HTERT RPE-1 (cell line): ENCODE measurements around the gene MYO6.

Experiments used
- in situ Hi-C: fragments of 300-500 bp; cut with MboI; formaldehyde crosslinking; loops from 4 replicates; pipeline ENCODE4 v1.14.3; 2020; ENCODE audit warnings: low sequenced_read_pairs

Gene MYO6

DNA sequence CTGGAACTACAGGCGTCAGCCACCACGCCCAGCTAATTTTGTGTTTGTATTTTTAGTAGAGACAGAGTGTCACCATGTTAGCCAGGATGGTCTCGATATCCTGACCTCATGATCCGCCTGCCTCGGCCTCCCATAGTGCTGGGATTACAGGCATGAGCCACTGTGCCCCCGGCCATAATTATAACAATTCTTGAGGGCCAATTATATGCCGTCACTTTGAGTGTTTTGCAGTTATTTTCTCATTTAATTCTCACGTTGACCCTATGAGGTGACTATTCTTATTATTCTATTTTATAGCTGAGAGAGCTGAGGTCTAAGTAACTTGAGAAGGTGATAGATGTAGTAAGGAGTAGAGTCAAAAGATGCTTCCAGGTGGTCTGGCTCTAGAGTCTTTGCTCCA, 13.0 kb downstream of the MYO6 start:
- in situ Hi-C loops = no loop called here

DNA sequence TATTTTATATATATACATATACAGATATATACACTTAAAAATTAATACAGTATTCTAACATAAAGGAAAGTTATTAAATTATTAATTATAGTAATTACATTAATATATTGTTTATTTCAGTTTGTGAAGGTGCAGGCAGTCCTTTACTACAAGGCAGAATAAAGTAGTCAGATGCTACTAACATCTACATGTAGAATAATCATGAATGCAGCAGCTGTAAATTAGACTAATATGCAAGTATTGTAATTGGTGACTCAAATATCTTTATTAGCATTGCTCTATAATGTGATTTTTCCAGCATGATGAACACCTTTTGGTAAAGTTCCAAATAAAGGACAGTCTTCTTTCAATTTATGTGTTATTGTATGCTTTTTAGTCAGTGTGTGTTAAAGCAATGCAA, 17.3 kb downstream of the MYO6 start:
- in situ Hi-C loops = no loop called here

DNA sequence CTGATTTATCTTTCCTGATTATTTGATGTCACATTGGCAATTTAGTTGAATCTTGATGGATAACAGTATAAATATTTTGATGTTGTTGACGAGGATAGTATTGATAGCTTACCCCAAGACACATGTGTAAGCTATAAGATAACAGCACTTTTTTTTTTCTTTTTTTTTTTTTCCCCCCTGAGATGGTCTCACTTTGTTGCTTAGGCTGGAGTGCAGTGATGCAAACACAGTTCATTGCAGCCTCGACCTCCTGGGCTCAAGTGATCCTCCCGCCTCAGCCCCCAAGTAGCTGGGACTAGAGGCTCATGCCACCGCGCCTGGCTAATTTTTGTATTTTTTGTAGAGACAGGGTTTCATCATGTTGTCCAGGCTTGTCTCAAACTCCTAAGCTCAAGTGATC, 21.8 kb downstream of the MYO6 start:
- in situ Hi-C loops = no loop called here

DNA sequence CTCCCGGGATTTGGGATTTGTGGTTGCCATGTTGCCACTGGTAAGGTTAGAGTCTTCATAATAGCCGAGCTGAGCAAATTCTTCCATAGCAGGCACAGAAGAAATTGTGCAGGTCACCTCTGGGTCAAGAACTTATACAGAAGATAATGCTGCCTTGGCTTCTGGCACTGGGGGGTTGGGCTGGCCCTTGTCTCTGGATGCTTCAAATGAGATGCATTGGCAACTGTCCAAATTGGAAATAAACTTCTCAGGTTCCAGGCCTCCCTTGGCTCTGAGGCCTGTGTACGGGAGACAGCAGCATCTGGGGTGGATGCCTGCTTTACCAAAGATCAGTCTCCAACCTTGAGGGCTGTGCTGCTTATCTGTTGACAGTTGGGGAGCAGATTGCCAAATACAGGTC, 26.2 kb downstream of the MYO6 start:
- in situ Hi-C loops = no loop called here

DNA sequence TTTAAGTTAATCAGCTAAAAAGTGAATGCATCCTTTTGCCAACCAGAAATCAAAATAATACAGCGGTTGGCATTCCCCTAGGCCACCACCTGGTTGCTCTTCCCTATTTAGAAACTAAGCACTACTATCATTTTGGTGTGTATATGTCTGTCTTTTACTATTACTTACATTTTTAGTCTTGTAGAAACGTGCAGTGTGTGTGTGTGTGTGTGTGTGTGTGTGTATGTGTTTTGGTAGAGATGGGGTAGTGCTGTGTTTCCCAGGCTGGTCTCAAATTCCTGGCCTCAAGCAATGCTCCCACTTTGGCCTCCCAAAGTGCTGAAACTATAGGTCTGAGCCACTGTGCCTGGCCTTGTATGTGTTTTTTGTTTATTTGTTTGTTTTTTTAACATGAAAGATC, 27.4 kb downstream of the MYO6 start:
- in situ Hi-C loops = no loop called here

DNA sequence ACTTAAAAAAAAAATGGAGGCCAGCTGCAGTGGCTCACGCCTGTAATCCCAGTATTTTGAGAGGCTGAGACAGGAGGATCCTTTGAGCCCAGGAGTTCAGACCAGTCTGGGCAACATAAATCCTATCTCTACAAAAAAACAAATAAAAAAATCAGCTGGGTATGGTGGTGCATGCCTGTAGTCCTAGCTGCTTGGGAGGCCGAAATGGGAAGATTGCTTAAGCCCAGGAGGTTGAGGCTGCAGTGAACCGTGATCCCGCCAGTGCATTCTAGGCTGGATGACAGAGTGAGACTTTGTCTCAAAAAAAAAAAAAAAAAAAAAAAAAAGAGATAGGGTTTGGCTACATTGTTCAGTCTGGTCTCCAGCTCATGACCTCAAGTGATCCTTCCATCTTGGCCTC, 29.7 kb downstream of the MYO6 start:
- in situ Hi-C loops = no loop called here

DNA sequence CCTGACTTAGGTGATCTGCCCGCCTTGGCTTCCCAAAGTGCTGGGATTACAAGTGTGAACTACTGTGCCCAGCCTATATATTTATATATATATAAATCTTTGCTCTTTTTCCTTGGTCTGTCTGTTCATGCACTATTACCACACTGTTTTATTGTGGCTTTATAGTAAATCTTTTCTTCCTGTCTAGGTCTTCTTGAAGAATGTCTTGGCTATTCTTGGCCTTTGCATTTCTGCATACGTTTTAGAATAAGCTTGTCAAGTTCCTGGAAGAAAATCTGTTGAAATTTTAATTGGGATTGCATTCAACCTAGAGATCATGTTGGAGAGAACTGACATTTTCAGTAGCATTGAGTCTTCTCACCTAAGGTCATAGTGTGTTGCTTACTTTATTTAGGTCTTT, 37.1 kb downstream of the MYO6 start:
- in situ Hi-C loops = no loop called here

DNA sequence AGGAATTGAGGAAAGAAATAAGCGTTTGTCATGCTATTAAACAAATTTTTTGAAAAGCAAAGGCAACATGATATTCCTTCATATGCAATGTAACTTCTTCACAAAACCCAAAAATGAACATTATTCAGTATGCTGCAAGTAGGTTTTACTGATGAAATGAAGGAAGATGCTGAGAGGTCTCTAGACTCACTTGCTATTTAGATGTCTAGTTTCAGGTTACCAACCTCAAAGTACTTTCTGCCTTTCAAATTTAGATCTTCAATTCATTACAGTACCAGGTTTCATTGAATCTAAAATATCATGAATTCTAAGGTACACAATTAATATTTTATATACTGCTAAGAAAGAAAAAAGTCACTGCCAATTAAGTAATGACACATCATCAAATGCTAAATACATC, 39.9 kb downstream of the MYO6 start:
- in situ Hi-C loops = no loop called here

DNA sequence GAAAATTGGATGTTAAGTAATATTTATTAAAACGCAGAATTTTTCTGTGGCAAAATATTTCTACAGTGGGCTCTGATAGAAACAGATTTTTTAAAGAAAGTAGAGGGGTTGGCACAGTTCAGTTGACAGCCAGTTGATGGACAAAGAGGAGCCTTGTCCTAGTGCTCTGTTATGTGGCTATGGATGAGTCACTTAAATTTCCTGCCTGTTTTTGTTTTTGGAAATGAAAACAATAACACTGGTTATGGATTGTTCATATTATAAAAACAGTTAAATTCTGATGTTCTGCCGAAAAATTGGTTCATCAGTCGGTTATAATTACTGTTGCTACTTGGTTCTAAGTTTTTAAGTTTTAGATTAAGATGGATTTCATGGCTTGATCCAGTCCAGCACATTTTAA, 42.8 kb downstream of the MYO6 start:
- in situ Hi-C loops = no loop called here

DNA sequence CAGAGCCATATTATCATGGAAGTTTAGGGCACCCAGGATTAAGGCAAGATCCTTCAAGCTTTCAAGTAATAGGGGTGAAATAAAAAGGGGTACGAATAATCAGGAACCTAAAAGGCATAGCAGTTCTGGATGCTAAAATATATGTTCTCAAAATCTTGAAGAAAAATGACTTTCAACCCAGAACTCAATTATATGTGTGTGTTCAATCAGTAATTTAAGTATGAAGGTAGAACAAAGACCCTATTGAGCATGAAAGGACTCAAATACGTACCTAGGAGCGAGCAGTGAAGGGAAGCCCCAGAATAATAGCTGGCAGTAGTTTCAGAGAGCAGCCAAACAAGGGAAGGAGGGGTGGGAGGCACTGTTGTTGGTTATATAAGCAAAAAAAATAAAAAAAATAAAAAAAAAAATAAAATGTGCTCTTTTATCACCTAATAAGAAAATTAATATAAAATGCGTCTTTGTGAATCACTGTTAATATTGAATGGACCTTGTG, 45.4 kb downstream of the MYO6 start:
- in situ Hi-C loops = no loop called here

DNA sequence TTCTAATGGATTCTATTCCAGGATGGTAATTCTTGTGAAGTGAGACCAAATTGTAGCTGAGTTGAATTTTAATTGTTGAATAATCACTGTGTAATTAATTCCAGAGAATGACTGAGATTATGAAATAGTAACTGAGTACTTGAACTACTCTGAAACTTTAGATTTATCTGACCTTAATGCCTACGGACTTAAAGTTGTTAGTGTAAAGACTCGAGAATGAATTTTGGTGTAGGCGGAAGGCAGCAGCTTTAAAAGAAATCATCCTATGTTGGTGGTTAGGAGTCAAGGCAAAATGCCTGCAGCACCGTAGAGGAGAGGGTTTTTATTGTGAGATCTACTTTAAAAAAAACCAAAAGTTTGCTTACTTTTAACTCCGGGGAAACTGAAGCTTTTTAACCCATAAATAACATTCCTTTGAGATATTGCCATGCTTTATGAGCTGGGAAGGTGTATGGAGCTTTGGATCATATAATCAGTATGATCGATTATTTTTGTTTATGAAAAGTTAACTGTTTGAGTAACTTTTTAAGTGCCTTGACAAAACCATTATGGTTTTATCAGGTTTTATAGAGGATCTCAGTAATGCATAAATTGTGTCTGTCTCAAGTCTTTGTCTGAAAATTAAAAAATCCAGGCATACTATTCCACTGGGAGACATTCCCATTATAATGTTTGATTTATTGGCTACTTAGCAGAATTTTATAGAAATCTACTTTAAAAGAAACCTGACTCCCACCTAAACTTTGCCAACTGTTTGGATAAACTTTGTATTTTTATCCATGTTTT, 46.1 kb downstream of the MYO6 start:
- in situ Hi-C loops = no loop called here

DNA sequence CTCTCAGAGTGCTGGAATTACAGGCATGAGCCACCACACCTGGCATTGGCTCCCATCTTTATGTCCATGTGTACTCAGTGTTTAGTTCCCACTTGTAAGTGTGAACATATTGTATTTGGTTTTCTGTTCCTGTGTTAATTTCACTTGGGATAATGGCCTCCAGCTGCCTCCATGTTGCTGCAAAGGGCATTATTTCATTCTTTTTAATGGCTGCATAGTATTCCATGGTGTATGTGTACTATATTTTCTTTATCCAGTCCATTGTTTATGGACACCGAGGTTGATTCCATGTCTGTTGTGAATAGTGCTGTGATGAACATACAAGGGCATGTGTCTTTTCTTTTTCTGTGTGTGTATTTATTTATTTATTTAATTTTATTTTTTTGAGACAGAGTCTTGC, 47.7 kb downstream of the MYO6 start:
- in situ Hi-C loops = no loop called here

DNA sequence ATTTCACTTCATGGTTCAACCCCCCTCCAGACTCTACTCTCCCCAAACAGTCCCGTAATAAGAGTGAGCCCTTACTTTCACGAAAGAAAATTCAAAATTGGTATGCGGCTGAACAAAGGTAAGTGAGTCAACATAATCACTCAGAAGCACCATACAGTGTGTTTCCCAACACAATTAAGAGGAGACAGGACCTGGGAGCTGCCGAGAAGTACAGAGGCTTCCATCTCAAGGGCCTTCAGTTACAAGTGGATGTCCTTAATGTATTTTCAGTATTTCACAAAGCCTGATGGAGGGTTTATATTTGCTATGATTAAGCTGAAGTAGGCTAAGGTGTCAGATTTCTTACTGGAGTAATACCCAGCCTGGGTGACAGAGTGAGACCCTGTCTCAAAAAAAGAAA, 51.1 kb downstream of the MYO6 start:
- in situ Hi-C loops = no loop called here

DNA sequence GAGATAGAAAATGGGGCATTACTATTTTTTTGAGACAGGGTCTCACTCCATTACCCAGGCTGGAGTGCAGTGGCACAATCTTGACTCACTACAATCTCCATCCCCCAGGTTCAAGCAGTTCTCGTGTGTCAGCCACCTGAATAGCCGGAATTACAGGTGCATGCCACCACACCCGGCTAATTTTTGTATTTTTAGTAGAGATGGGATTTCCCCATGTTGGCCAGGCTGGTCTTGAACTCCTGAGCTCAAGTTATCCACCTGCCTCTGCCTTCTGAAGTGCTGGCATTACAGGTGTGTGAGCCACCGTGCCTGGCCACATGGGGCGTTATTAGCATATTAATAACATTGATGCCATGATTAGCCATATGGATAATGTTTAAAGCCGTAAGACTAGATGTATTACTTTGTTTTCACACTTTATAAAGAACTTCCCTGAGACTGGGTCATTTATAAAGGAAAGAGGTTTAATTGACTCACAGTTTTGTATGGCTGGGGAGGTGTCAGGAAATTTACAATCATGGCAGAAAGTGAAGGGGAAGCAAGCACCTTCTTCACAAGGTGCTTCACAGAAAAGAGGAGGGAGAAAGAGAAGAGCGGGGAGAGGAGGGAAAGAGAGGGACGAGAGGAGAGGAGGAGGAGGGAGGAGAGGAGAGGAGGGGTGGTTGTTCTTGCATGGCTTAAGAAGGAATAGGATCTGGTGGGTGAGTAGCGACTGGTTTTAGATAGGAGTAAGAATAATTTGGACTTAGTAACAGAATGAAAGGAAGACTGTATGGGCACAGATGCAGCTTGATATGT, 51.9 kb downstream of the MYO6 start:
- in situ Hi-C loops = no loop called here

DNA sequence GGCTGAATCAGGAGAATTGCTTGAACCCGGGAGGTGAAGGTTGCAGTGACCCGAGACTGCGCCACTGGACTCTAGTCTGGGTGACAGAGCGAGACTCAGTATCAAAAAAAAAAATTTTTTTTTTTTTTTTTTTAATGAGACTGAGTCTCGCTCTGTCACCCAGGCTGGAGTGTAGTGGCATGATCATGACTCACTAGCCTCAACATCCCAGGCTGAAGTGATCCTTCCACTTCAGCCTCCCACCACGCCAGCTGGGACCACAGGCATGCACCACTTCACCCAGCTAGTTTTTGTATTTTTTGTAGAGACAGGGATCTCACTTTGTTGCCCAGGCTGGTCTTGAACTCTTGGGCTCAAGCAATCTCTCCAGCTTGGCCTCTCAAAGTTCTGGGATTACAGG, 53.3 kb downstream of the MYO6 start:
- in situ Hi-C loops = no loop called here

DNA sequence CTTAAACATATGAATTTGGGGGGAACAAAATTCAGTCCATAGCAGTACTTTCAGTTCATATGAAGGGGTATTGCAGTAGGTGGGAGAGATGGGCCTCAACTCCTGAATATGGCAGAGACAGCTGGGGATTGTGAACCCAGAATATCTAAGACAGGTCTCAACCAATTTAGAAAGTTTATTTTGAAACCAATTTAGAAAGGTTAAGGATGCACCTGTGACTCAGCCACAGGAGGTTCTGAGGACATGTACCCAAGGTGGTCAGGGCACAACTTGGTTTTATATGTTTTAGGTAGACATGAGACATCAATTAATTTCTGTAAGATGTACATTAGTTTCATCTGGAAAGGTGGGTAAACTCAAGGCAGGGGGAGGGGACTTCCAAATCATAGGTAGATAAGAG, 59.5 kb downstream of the MYO6 start:
- in situ Hi-C loops = no loop called here

DNA sequence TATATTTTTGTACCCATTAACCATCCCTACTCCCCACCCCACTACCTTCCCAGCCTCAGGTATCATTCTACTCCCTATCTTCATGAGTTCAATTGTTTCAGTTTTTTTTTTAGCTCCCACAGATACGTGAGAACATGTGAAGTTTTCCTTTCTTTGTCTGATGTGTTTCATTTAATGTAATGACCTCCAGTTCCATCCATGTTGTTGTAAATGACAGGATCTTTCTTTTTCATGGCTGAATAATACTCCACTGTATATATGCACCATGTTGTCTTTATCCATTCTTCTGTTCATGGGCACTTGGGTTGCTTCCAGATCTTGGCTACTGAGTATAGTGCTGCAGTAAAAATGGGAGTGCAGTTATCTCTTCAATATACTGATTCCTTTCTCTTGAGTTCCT, 63.5 kb downstream of the MYO6 start:
- in situ Hi-C loops = no loop called here

DNA sequence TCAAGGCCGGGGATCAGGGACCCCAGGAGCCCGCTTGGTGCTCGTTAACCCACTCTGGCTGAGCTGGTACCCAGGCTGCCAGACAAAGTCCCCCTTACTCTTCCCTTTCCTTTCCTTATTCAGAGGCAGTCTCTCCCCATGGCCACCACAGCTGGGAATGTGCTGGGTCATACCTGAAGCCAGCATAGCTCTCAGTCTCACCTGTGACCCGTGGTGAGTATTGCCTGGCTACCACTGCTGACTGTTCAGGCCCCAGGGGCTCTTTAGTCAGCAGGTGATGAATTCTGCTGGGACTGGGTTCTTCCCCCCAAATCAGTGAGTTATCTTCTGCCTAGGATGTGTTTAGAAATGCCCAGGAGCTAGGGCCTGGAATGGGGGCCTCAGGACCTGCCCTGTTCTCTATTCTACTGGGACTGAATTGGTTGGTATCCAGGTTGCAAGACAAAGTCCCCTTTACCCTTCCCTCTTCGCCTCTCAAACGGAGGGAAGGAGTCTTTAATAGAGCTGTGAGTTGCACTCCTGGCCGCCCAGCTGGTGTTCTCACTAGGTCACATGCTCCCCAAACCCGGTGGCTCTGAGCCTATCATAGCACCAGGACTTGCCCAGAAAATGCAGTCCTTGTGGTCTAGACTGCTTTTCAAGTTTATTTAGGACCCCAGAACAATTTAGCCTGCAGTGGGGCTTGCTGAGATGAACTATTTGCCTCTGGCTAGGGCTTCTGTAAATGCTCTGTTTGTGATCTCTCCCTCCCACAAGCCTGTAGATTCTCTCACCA, 64.6 kb downstream of the MYO6 start:
- in situ Hi-C loops = no loop called here

DNA sequence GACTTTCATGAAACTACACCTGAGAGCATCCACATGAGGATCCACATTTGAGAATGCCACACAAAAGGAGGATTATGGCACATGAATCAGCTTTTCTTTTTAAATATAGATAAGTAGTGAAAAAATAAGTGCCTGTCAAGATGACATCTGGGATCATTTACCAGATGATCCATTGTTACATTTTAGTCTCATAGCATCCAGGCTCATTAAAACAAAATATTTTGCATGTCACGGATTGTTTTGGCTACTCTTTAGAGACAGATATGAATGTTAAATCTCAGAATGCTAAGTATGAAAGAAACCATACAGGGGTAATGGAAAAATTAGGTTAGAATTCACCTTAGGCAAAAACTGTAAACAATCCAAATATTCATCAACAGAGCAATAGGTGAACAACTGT, 66.7 kb downstream of the MYO6 start:
- in situ Hi-C loops = no loop called here

DNA sequence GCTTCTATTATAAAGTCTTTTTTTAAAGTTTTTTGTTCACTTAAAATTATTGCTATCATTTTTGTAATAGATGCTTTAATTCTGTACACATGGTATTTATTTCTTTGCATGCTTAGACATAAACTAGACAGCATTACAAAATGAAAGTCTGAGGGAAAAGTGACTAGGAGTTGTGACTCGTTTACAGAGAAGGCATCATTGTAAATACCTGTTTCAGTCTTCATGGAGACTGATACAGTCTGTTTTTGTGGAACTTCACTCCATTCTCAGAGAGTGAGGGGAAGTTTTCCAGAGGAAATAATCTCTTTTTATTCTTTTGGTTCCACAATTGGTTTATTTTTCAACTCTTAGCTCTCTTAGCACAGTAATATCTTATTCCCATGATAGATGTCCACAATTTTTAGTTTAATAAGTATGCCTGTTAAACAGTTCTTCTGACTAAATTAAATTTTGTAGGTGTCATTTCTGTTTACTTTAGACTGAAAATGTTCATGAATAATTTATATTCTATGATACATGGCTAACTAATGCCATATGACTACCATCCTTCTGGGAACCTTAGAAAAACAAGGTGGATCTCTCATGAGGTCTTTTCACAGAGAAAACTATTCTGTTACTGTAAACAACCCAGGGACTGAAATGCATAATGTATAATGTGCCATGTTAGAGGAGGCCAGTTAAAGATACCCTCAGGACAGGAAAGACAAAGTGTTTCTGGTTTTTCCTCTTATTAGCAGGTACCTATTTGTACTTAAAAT, 69.2 kb downstream of the MYO6 start:
- in situ Hi-C loops = no loop called here
